ENCODE data around the gene CCDC87.

CCDC87 gene

DNA sequence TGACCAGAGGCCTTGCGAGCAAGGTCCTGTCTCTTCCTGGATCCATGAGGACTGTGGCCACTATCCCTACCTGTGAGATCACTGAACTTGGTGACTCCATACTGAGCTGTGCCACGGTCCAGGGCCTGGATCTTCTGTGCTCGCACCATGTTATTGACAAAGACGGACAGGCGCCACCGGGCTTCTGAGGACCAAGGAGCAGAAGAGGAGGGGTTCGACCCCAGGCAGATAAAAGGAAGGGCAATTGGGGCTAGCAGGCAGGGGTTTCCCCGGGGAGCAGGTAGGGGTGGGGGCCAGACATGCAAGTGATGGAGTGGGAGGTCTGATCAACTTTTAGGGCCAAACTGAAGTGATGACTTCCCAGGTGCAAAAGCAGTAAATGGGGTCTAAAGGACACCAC is 26.6 kb downstream of the CCDC87 start:
- TF ChIP-seq, protein P1, sequence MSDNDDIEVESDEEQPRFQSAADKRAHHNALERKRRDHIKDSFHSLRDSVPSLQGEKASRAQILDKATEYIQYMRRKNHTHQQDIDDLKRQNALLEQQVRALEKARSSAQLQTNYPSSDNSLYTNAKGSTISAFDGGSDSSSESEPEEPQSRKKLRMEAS (IDR thresholded peaks at IDR 0.05), result no peak
- TF ChIP-seq, protein P2, sequence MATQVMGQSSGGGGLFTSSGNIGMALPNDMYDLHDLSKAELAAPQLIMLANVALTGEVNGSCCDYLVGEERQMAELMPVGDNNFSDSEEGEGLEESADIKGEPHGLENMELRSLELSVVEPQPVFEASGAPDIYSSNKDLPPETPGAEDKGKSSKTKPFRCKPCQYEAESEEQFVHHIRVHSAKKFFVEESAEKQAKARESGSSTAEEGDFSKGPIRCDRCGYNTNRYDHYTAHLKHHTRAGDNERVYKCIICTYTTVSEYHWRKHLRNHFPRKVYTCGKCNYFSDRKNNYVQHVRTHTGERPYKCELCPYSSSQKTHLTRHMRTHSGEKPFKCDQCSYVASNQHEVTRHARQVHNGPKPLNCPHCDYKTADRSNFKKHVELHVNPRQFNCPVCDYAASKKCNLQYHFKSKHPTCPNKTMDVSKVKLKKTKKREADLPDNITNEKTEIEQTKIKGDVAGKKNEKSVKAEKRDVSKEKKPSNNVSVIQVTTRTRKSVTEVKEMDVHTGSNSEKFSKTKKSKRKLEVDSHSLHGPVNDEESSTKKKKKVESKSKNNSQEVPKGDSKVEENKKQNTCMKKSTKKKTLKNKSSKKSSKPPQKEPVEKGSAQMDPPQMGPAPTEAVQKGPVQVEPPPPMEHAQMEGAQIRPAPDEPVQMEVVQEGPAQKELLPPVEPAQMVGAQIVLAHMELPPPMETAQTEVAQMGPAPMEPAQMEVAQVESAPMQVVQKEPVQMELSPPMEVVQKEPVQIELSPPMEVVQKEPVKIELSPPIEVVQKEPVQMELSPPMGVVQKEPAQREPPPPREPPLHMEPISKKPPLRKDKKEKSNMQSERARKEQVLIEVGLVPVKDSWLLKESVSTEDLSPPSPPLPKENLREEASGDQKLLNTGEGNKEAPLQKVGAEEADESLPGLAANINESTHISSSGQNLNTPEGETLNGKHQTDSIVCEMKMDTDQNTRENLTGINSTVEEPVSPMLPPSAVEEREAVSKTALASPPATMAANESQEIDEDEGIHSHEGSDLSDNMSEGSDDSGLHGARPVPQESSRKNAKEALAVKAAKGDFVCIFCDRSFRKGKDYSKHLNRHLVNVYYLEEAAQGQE (IDR thresholded peaks at IDR 0.05; ENCODE audit: low read depth), result no peak
- TF ChIP-seq TCF12 (IDR thresholded peaks at IDR 0.05; ENCODE audit: low read depth) (no peak), TEAD4 (IDR thresholded peaks at IDR 0.05) (no peak), CREB1 (IDR thresholded peaks at IDR 0.05; ENCODE audit: low read depth) (no peak), ZBTB7A (IDR thresholded peaks at IDR 0.05; ENCODE audit: low read depth) (no peak), NFIC (IDR thresholded peaks at IDR 0.05) (no peak), FOXM1 (IDR thresholded peaks at IDR 0.05; ENCODE audit: borderline replicate concordance, low read depth) (no peak), CEBPB (IDR thresholded peaks at IDR 0.05) (no peak), YY1 (IDR thresholded peaks at IDR 0.05; ENCODE audit: low read depth) (no peak)
- TF ChIP-seq, protein P3, sequence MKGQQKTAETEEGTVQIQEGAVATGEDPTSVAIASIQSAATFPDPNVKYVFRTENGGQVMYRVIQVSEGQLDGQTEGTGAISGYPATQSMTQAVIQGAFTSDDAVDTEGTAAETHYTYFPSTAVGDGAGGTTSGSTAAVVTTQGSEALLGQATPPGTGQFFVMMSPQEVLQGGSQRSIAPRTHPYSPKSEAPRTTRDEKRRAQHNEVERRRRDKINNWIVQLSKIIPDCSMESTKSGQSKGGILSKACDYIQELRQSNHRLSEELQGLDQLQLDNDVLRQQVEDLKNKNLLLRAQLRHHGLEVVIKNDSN (IDR thresholded peaks at IDR 0.05), result no peak

DNA sequence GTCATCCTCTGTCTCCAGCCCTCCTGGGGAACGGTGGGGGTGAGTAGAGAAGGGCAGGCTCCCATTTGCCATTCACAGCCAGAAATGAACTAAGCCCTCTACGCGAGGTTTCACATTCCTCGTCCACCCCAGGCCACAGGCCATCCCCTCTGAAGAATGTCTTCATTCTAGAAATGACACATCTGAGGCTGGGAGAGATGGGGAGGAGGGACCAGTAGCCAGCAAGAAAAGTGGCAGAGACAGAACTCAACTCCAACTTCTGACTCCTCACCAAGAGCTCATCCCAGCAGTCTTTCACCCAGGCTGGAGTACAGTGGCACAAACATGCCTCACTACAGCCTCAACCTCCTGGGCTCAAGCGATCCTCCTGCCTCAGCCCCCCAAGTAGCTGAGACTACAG is 27.9 kb downstream of the CCDC87 start:
- no peak for TF ChIP-seq TAF1 (IDR thresholded peaks at IDR 0.05; ENCODE audit: low read depth)
- no peak for TF ChIP-seq YY1 (IDR thresholded peaks at IDR 0.05; ENCODE audit: low read depth)
- no peak for TF ChIP-seq TEAD4 (IDR thresholded peaks at IDR 0.05)
- TF ChIP-seq NFIC (IDR thresholded peaks at IDR 0.05), result no peak
- TF ChIP-seq, protein P2 (IDR thresholded peaks at IDR 0.05; ENCODE audit: low read depth), result no peak
- no peak for TF ChIP-seq ZBTB7A (IDR thresholded peaks at IDR 0.05; ENCODE audit: low read depth)
- TF ChIP-seq FOXM1 (IDR thresholded peaks at IDR 0.05; ENCODE audit: borderline replicate concordance, low read depth), result no peak

DNA sequence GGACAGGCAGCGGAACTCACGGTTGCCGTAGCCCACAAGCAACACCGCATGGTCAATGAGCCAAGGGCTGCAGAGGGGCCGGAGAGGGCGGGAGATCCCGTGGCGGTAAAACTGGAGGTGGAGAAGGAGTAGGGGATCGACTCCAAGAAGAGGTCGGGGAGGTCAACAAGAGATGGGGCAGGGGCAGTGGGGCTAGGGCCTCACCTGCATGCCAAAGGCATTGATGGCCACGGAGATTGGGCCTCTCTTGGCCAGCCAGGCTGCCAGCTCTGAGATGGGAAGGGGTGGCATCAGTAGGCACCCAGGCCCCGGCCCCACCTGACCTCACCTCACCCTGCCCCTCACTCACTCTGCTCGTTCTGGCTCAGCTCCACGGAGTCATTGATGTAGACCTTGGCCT is 28.3 kb downstream of the CCDC87 start:
- TF ChIP-seq TEAD4 (IDR thresholded peaks at IDR 0.05) (no peak), FOXM1 (IDR thresholded peaks at IDR 0.05; ENCODE audit: borderline replicate concordance, low read depth) (no peak)

DNA sequence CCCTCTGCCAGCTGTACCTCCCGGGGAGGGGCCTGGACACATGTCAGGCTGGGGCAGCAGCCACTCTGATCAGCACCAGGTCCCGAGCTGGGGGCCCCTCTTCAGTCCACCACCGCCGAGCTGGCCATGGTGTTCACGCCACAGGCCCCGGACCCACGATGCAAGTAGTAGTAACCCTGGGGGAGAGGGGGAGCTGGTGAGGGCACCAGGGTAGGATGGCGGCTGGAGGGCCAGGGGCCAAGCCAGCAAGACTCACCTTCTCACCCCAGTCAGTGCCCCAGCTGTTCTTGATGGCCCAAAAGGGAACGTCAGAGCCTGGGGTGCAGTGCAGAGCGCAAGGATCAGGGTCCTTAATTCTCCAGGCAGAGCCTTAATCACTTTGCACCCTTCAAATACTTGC is 29.0 kb downstream of the CCDC87 start:
- no peak for TF ChIP-seq FOXM1 (IDR thresholded peaks at IDR 0.05; ENCODE audit: borderline replicate concordance, low read depth)
- no peak for TF ChIP-seq EGR1 (IDR thresholded peaks at IDR 0.05)
- TF ChIP-seq, protein P2 (IDR thresholded peaks at IDR 0.05; ENCODE audit: low read depth), result no peak
- TF ChIP-seq TCF12 (IDR thresholded peaks at IDR 0.05; ENCODE audit: low read depth), result no peak
- TF ChIP-seq TEAD4 (IDR thresholded peaks at IDR 0.05), result no peak

DNA sequence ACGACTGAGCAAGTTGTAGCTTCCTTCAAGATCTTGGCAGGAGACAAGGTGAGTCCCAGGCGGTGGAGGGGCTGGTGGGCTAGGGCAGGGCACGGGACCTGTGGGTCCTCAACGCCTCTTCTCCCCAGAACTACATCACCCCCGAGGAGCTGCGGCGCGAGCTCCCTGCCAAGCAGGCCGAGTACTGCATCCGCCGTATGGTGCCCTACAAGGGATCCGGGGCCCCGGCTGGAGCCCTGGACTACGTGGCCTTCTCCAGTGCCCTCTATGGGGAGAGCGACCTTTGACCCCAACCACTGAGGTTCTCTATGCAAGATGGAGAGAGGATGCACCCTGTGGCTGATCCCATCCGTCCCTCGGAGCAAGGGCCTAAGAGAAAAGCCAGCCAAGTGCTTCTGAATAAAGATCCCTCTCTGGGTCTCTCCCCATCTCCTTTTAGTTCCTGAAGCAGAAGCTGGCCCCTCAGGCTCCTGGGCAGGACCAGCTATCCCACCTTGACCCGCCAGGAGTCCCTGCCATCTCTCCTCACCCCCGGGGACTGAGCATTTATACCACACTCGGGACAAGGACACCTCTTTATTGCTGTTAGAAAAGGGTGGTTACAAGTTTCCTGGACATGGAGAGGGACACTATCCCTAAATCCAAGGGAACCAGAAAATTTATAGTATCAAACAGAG is 29.8 kb downstream of the CCDC87 start:
- TF ChIP-seq, protein P2 (IDR thresholded peaks at IDR 0.05; ENCODE audit: low read depth), result no peak
- TF ChIP-seq EGR1 (IDR thresholded peaks at IDR 0.05) (no peak), NFIC (IDR thresholded peaks at IDR 0.05) (no peak), CEBPB (IDR thresholded peaks at IDR 0.05) (no peak), RAD21 (IDR thresholded peaks at IDR 0.05; ENCODE audit: low read depth) (no peak)
- TF ChIP-seq, protein P1 (IDR thresholded peaks at IDR 0.05), result no peak

All from Ishikawa (cell line).